AG09319 (cell line): ENCODE data around the gene PBLD.
A peak's percentile ranks its signal among the peaks of the same experiment; 100 is the strongest.

ENCODE experiments used
- DNase-seq: peaks from one replicate; pipeline ENCODE4 v3.0.0-alpha.2; 2010; ENCODE audit warnings: low read depth; ENCODE audit errors: extremely low read depth
- CTCF ChIP-seq: IDR thresholded peaks from 2 replicates; pipeline ENCODE4 v1.5.1; 2011; ENCODE audit warnings: low read depth, mild to moderate bottlenecking, inconsistent platforms, low read length, moderate library complexity

Gene PBLD

GRCh38 chr10:68303849-68304412, 28.8 kb downstream of the PBLD start:
- DNase-seq = no peak
- TF ChIP-seq CTCF = no peak

DNA sequence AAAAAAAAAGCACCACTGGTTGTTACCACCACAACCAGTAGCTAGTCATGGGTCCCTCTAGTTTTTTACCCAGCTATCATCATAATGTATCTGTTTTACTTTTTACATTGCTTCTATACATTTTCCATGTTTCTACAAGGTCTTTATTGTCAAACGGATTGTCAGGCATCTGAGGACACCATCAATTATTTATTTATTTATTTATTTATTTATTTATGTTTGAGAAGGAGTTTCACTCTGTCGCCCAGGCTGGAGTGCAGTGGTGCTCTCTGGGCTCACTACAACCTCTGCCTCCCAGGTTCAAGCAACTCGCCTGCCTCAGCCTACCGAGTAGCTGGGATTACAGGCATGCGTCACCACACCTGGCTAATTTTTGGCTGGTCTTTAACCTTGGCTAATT, 29.9 kb downstream of the PBLD start:
- no peak for DNase-seq
- TF ChIP-seq CTCF = no peak

GRCh38 chr10:68302503-68302823, 30.3 kb downstream of the PBLD start:
- TF ChIP-seq CTCF = no peak
- no peak for DNase-seq

DNA sequence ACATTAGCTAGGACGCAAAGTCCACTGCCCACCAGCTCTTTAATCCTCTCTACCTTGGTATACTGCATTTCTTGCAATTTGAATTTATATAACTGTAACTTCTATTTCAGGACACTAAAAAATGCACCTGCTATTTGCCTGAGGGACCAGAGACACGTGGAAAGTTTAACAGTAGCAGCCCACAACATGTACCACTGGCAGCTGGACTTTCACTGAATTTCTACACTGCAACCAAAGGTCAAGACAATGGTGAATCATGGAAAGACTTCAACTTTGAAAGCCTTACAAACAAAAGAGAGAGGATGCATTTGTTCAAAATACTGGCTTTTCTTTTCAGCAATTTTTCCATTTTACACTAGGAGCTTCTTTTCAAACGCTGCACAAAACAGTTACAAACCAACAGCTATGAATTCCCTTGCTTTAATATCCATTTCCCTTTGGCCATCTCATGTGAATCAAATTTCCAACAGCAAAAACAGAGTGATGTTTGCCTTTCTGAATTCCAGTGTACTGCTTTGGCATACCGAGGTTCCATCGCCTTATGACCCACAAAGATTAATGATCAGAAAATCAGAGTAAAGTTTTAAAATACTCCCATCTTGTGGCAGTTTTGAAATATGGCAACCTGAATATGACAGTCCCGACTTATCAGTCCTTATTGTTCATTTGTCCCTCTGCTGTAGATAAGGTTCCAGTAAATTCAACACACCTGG, 30.8 kb downstream of the PBLD start:
- DNase-seq = peak; percentile 23
- TF ChIP-seq CTCF = peak; percentile 50

DNA sequence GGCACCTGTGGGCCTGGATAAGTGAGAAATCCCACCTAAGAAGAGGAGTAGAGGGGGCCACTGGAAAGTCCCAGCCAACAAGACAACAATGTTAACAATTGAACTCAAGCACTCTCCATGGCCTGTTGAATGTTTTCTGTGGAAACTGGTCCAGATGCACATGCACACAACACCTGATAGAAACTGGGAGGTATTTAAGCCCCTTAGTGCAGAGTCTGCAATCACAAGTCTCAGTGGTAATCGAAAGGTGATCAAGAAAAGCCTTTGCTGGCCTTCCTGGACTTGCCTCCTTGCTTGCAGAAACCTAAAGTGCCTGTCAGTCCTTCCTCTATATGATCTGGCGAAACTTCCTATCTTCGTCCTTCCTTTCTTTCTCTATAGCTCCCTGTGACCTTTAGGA, 31.4 kb downstream of the PBLD start:
- no peak for DNase-seq
- no peak for TF ChIP-seq CTCF

DNA sequence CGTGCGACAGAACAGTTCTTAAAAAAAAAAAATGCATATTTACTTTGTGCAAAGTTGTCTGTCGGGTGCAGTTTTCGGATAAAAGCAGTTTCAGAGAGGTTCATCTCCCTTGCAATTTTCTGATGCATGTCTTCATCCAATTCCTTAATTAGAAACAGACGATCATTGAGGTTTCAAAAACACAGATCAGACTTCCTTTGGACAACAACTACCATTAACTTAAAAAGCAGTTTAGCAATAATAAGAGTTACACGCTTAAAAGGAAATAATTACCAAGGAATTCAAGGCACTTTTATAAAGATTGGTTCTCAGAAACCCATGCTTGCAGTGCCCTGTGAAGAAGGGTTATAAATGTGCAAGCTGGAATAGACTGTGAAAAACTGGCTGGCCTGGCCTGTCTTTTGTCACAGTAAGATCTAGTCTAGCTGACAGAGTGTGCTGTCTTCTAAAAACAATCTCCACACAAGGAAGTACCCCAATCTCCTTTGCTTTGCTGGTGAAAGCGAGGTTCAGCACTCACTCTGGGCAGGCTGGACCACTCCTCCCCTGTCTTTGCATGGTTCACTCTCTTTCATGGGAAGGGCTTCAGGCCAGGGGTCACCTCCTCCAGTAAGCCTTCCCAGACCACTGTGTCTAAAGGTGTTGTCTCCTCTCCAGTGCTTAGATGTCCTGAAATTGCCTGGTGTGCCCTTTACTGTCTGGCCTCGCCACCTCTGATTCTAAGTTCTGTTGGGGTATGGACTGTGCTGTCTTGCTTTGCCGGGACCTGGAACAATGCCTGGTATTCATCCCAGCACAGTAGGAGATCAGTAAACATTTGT, 35.7 kb downstream of the PBLD start:
- peak; percentile 49 for DNase-seq

More for the DNA sequence above, 35.7 kb downstream of the PBLD start:
- no peak for TF ChIP-seq CTCF
